Rectal smooth muscle tissue (tissue), 1 donor: Measurements from ENCODE around the gene SPATA25.
"Not testable (repeated sequence)": the region's sequence is repeated elsewhere in the genome, so short reads cannot be mapped to it uniquely, and the experiment has no call there.

Source experiments
- H3K27ac ChIP-seq: one replicate; pipeline ENCODE4 v1.7.0; 2013; ENCODE audit warnings: low read depth, low read length, inconsistent platforms
- H3K27me3 ChIP-seq: one replicate; pipeline ENCODE4 v1.7.0; 2013; ENCODE audit warnings: low read length; ENCODE audit not compliant: control insufficient read depth, insufficient read depth
- H3K36me3 ChIP-seq: one replicate; pipeline ENCODE4 v1.7.0; 2013; ENCODE audit warnings: low read length; ENCODE audit not compliant: control insufficient read depth, insufficient read depth
- H3K4me1 ChIP-seq: one replicate; pipeline ENCODE4 v1.7.0; 2013; ENCODE audit warnings: low read length; ENCODE audit not compliant: control insufficient read depth, insufficient read depth
- H3K4me3 ChIP-seq: one replicate; pipeline ENCODE4 v1.7.0; 2013; ENCODE audit warnings: low read length
- H3K9ac ChIP-seq: one replicate; pipeline ENCODE4 v1.7.0; 2013; ENCODE audit warnings: low read length

The SPATA25 gene

GRCh38 chr20:45887346-45887715, at the start of gene SPATA25:
TSS of gene SPATA25 (minus strand) at chr20:45887622. CDS start at chr20:45887590, 32 bp downstream.
- H3K4me1 ChIP-seq, result no peaks in the 10 kb centered on the region
- H3K27me3 ChIP-seq, result no peaks in the 10 kb centered on the region
- no peak within 1 kb of the TSS for H3K27ac ChIP-seq
- H3K4me3 ChIP-seq, result no peak within 1 kb of the TSS
- peaks cover 7% of the 10 kb centered on the region for H3K36me3 ChIP-seq
- H3K9ac ChIP-seq, result no peak within 1 kb of the TSS

GRCh38 chr20:45935416-45936046, 48.1 kb upstream of the SPATA25 start:
- Histone ChIP-seq H3K27me3 (no peaks in the 10 kb centered on the region), H3K4me1 (peaks cover 5% of the 10 kb centered on the region), H3K36me3 (peaks cover 31% of the 10 kb centered on the region), H3K4me3 (peak overlapping the region; percentile 93), H3K9ac (peak overlapping the region; percentile 73), H3K27ac (peak overlapping the region; percentile 92)

- H3K27ac ChIP-seq, result peak within 1 kb of the TSS; percentile 100
These were observed 47.4 kb upstream of the SPATA25 start, which contains the start of gene PCIF1 for GRCh38 chr20:45934586-45935415. TSS of gene PCIF1 (plus strand) at chr20:45934683. CDS start at chr20:45939000, 4,317 bp downstream.

GRCh38 chr20:45934046-45934585, 46.7 kb upstream of the SPATA25 start:
- no peaks in the 10 kb centered on the region for H3K27me3 ChIP-seq
- peak overlapping the region; percentile 100 for H3K27ac ChIP-seq
- H3K4me3 ChIP-seq, result peak overlapping the region; percentile 99
- peaks cover 18% of the 10 kb centered on the region for H3K36me3 ChIP-seq
- peak overlapping the region; percentile 99 for H3K9ac ChIP-seq
- peaks cover 5% of the 10 kb centered on the region for H3K4me1 ChIP-seq

More at GRCh38 chr20:45934586-45935415, 47.4 kb upstream of the SPATA25 start, which contains the start of gene PCIF1:
- Histone ChIP-seq H3K27me3 (no peaks in the 10 kb centered on the region), H3K4me3 (peak within 1 kb of the TSS; percentile 99), H3K36me3 (peaks cover 25% of the 10 kb centered on the region), H3K4me1 (peaks cover 5% of the 10 kb centered on the region), H3K9ac (peak within 1 kb of the TSS; percentile 99)

- no peaks in the 10 kb centered on the region for H3K27me3 ChIP-seq
- H3K36me3 ChIP-seq, result peaks cover 13% of the 10 kb centered on the region
- peak overlapping the region; percentile 99 for H3K9ac ChIP-seq
- H3K4me1 ChIP-seq, result peaks cover 5% of the 10 kb centered on the region
- H3K27ac ChIP-seq, result peak overlapping the region; percentile 100
- peak overlapping the region; percentile 99 for H3K4me3 ChIP-seq
These were observed 46.0 kb upstream of the SPATA25 start for GRCh38 chr20:45933266-45934045.

- not testable (repeated sequence) for H3K4me1 ChIP-seq, H3K4me3 ChIP-seq, H3K27me3 ChIP-seq, H3K27ac ChIP-seq, H3K9ac ChIP-seq, H3K36me3 ChIP-seq
These were observed 44.3 kb upstream of the SPATA25 start for GRCh38 chr20:45931680-45932079.

- H3K4me1 ChIP-seq, result peaks cover 4% of the 10 kb centered on the region
- no peak overlapping the region for H3K9ac ChIP-seq
- H3K27me3 ChIP-seq, result no peaks in the 10 kb centered on the region
- no peaks in the 10 kb centered on the region for H3K36me3 ChIP-seq
- no peak overlapping the region for H3K4me3 ChIP-seq
- no peak overlapping the region for H3K27ac ChIP-seq
These were observed 39.9 kb upstream of the SPATA25 start for GRCh38 chr20:45927071-45927878.

- Histone ChIP-seq H3K4me1 (peaks cover 4% of the 10 kb centered on the region), H3K27me3 (no peaks in the 10 kb centered on the region), H3K4me3 (no peak overlapping the region), H3K27ac (no peak overlapping the region), H3K9ac (no peak overlapping the region), H3K36me3 (no peaks in the 10 kb centered on the region)
These were observed 39.3 kb upstream of the SPATA25 start for GRCh38 chr20:45926731-45927070.

GRCh38 chr20:45925821-45926506, 38.5 kb upstream of the SPATA25 start:
- H3K27me3 ChIP-seq, result no peaks in the 10 kb centered on the region
- H3K9ac ChIP-seq, result no peak overlapping the region
- H3K4me3 ChIP-seq, result no peak overlapping the region
- H3K27ac ChIP-seq, result no peak overlapping the region
- peaks cover 4% of the 10 kb centered on the region for H3K4me1 ChIP-seq
- H3K36me3 ChIP-seq, result no peaks in the 10 kb centered on the region

- H3K27ac ChIP-seq, result no peak overlapping the region
- no peaks in the 10 kb centered on the region for H3K27me3 ChIP-seq
- no peak overlapping the region for H3K4me3 ChIP-seq
- peaks cover 4% of the 10 kb centered on the region for H3K4me1 ChIP-seq
- no peak overlapping the region for H3K9ac ChIP-seq
- no peaks in the 10 kb centered on the region for H3K36me3 ChIP-seq
These were observed 37.2 kb upstream of the SPATA25 start for GRCh38 chr20:45924391-45925261.
